HG03457 (cell line): Measurements from ENCODE around the gene RBBP6.

ENCODE experiments used
- ATAC-seq: cut with Tn5 transposase; IDR thresholded peaks from one replicate; pipeline ENCODE4 v1.9.1; 2021; ENCODE audit warnings: moderate number of reproducible peaks; ENCODE audit not compliant: unreplicated experiment

Gene RBBP6

GRCh38 chr16:24522751-24523150 lies 16.6 kb upstream of the RBBP6 start:
- ATAC-seq = no peak

- ATAC-seq = no peak
Observed at GRCh38 chr16:24523569-24523968, 15.8 kb upstream of the RBBP6 start.

GRCh38 chr16:24524855-24525677 lies 14.3 kb upstream of the RBBP6 start:
- no peak for ATAC-seq

GRCh38 chr16:24525970-24526559 lies 13.3 kb upstream of the RBBP6 start:
- ATAC-seq = no peak

GRCh38 chr16:24526701-24527495 lies 12.5 kb upstream of the RBBP6 start:
- no peak for ATAC-seq

GRCh38 chr16:24531166-24531565 lies 8.2 kb upstream of the RBBP6 start:
- ATAC-seq = no peak

- ATAC-seq = no peak
Observed at GRCh38 chr16:24534620-24535019, 4.7 kb upstream of the RBBP6 start.

- no peak for ATAC-seq
Observed at GRCh38 chr16:24535827-24536226, 3.5 kb upstream of the RBBP6 start.

- no peak for ATAC-seq
Observed at GRCh38 chr16:24536671-24537070, 2.7 kb upstream of the RBBP6 start.

GRCh38 chr16:24537474-24538337 lies 1.7 kb upstream of the RBBP6 start:
- no peak for ATAC-seq

GRCh38 chr16:24538756-24539294 lies 541 bp upstream of the RBBP6 start:
- ATAC-seq = no peak

- ATAC-seq = peak; percentile 14
Observed at GRCh38 chr16:24539850-24540601, 660 bp downstream of the RBBP6 start.

GRCh38 chr16:24540602-24541210 lies 1.3 kb downstream of the RBBP6 start:
- no peak for ATAC-seq

GRCh38 chr16:24541233-24541933 lies 2.0 kb downstream of the RBBP6 start:
- no peak for ATAC-seq

- ATAC-seq = no peak
Observed at GRCh38 chr16:24543949-24544348, 4.6 kb downstream of the RBBP6 start.

GRCh38 chr16:24544640-24545039 lies 5.3 kb downstream of the RBBP6 start:
- no peak for ATAC-seq

GRCh38 chr16:24550295-24550694 lies 10.9 kb downstream of the RBBP6 start:
- no peak for ATAC-seq

- ATAC-seq = no peak
Observed at GRCh38 chr16:24552705-24553246, 13.4 kb downstream of the RBBP6 start.

GRCh38 chr16:24553983-24554382 lies 14.6 kb downstream of the RBBP6 start:
- ATAC-seq = no peak
